ENCODE data around the gene ZNF793.
A peak's percentile ranks its signal among the peaks of the same experiment; 100 is the strongest.

Gene ZNF793

DNA sequence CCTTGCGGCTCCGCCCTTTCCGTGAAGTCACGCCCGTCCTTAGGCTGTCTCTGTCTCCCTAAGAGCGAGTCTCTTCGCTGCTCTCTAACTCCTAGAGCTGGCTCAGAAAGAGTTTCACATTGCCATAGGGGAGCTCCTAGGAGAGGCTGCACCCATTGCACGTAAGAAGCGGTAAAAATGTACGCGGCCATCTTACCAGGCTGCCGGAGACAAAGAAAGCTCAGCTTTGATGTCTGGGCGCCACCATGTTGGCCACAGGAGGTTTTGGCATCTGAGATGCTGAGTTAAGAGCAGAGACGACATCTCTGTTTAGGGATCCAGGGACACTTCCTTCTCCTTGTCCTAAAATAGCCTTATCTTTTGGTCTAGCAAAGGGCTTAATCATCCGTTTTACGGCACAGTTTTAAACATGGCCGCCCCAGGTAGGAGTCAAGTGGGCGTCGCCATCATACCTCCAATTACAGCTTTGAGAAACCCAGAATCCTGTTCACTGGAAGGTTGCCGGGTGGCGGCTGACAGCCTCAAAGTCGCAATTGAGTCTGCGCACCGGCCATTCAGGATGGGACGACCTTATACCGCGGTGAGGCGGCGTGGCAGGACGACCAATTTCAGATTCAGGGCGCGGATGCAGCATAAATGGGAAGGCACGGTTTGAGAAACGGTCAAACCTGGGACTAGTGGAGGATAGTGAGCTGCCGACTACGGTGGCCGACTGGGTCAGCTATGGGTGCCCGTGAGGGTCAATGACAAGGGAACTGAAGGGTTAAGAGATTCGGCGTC is at the start of gene ZNF793 (continued):
- TF ChIP-seq SCRT1 (tag by site-specific recombination; IDR thresholded peaks at IDR 0.05; ENCODE audit: borderline replicate concordance): no peak
- peak; percentile 36 for TF ChIP-seq WT1 (tag by site-specific recombination; IDR thresholded peaks at IDR 0.05)
- TF ChIP-seq KLF1 (tag by site-specific recombination; IDR thresholded peaks at IDR 0.05): peak; percentile 98
- peak; percentile 96 for TF ChIP-seq ZBTB17 (tag by site-specific recombination; IDR thresholded peaks at IDR 0.05)
- TF ChIP-seq ZNF16 (tag by site-specific recombination; IDR thresholded peaks at IDR 0.05; ENCODE audit: low read depth): 0 out of 2 replicates have a peak, but pooled peaks have one; percentile 13
- TF ChIP-seq, protein P1, sequence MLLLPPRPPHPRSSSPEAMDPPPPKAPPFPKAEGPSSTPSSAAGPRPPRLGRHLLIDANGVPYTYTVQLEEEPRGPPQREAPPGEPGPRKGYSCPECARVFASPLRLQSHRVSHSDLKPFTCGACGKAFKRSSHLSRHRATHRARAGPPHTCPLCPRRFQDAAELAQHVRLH (tag by site-specific recombination; IDR thresholded peaks at IDR 0.05): peak; percentile 96
- TF ChIP-seq ZNF830 (tag by site-specific recombination; IDR thresholded peaks at IDR 0.05; ENCODE audit: low read depth): no peak
- no peak for TF ChIP-seq ZNF132 (tag by site-specific recombination; IDR thresholded peaks at IDR 0.05; ENCODE audit: borderline replicate concordance)
- peak; percentile 100 for TF ChIP-seq YY1 (tag by site-specific recombination; IDR thresholded peaks at IDR 0.05)
- TF ChIP-seq ZNF324 (tag by site-specific recombination; IDR thresholded peaks at IDR 0.05): peak; percentile 89; the same call in 1 of the 2 replicates
- 0 out of 2 replicates have a peak, but pooled peaks have one; percentile 11 for TF ChIP-seq FEZF1 (tag by site-specific recombination; IDR thresholded peaks at IDR 0.05)
- TF ChIP-seq, protein P2, sequence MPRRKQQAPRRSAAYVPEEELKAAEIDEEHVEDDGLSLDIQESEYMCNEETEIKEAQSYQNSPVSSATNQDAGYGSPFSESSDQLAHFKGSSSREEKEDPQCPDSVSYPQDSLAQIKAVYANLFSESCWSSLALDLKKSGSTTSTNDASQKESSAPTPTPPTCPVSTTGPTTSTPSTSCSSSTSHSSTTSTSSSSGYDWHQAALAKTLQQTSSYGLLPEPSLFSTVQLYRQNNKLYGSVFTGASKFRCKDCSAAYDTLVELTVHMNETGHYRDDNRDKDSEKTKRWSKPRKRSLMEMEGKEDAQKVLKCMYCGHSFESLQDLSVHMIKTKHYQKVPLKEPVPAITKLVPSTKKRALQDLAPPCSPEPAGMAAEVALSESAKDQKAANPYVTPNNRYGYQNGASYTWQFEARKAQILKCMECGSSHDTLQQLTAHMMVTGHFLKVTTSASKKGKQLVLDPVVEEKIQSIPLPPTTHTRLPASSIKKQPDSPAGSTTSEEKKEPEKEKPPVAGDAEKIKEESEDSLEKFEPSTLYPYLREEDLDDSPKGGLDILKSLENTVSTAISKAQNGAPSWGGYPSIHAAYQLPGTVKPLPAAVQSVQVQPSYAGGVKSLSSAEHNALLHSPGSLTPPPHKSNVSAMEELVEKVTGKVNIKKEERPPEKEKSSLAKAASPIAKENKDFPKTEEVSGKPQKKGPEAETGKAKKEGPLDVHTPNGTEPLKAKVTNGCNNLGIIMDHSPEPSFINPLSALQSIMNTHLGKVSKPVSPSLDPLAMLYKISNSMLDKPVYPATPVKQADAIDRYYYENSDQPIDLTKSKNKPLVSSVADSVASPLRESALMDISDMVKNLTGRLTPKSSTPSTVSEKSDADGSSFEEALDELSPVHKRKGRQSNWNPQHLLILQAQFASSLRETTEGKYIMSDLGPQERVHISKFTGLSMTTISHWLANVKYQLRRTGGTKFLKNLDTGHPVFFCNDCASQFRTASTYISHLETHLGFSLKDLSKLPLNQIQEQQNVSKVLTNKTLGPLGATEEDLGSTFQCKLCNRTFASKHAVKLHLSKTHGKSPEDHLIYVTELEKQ (tag by site-specific recombination; IDR thresholded peaks at IDR 0.05; ENCODE audit: borderline replicate concordance): no peak; the same call in 1 of the 2 replicates
- TF ChIP-seq, protein P3, sequence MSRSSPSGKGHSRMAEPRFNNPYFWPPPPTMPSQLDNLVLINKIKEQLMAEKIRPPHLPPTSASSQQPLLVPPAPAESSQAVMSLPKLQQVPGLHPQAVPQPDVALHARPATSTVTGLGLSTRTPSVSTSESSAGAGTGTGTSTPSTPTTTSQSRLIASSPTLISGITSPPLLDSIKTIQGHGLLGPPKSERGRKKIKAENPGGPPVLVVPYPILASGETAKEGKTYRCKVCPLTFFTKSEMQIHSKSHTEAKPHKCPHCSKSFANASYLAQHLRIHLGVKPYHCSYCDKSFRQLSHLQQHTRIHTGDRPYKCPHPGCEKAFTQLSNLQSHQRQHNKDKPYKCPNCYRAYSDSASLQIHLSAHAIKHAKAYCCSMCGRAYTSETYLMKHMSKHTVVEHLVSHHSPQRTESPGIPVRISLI (tag by site-specific recombination; IDR thresholded peaks at IDR 0.05): no peak
- peak; percentile 97 for TF ChIP-seq ZXDB (tag by site-specific recombination; IDR thresholded peaks at IDR 0.05)
- peak; percentile 87 for TF ChIP-seq ZNF350 (tag by site-specific recombination; IDR thresholded peaks at IDR 0.05)
- peak; percentile 35; the same call in 1 of the 2 replicates for TF ChIP-seq ZNF394 (tag by site-specific recombination; IDR thresholded peaks at IDR 0.05; ENCODE audit: borderline replicate concordance)
- TF ChIP-seq, protein P4, sequence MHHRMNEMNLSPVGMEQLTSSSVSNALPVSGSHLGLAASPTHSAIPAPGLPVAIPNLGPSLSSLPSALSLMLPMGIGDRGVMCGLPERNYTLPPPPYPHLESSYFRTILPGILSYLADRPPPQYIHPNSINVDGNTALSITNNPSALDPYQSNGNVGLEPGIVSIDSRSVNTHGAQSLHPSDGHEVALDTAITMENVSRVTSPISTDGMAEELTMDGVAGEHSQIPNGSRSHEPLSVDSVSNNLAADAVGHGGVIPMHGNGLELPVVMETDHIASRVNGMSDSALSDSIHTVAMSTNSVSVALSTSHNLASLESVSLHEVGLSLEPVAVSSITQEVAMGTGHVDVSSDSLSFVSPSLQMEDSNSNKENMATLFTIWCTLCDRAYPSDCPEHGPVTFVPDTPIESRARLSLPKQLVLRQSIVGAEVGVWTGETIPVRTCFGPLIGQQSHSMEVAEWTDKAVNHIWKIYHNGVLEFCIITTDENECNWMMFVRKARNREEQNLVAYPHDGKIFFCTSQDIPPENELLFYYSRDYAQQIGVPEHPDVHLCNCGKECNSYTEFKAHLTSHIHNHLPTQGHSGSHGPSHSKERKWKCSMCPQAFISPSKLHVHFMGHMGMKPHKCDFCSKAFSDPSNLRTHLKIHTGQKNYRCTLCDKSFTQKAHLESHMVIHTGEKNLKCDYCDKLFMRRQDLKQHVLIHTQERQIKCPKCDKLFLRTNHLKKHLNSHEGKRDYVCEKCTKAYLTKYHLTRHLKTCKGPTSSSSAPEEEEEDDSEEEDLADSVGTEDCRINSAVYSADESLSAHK (tag by site-specific recombination; IDR thresholded peaks at IDR 0.05): peak; percentile 85
- TF ChIP-seq ZIC2 (tag by site-specific recombination; IDR thresholded peaks at IDR 0.05): peak; percentile 33; the same call in 1 of the 2 replicates
- TF ChIP-seq, protein P5, sequence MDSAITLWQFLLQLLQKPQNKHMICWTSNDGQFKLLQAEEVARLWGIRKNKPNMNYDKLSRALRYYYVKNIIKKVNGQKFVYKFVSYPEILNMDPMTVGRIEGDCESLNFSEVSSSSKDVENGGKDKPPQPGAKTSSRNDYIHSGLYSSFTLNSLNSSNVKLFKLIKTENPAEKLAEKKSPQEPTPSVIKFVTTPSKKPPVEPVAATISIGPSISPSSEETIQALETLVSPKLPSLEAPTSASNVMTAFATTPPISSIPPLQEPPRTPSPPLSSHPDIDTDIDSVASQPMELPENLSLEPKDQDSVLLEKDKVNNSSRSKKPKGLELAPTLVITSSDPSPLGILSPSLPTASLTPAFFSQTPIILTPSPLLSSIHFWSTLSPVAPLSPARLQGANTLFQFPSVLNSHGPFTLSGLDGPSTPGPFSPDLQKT (IDR thresholded peaks at IDR 0.05; ENCODE audit: borderline replicate concordance, low read depth, low read length): no peak
- TF ChIP-seq, protein P6, sequence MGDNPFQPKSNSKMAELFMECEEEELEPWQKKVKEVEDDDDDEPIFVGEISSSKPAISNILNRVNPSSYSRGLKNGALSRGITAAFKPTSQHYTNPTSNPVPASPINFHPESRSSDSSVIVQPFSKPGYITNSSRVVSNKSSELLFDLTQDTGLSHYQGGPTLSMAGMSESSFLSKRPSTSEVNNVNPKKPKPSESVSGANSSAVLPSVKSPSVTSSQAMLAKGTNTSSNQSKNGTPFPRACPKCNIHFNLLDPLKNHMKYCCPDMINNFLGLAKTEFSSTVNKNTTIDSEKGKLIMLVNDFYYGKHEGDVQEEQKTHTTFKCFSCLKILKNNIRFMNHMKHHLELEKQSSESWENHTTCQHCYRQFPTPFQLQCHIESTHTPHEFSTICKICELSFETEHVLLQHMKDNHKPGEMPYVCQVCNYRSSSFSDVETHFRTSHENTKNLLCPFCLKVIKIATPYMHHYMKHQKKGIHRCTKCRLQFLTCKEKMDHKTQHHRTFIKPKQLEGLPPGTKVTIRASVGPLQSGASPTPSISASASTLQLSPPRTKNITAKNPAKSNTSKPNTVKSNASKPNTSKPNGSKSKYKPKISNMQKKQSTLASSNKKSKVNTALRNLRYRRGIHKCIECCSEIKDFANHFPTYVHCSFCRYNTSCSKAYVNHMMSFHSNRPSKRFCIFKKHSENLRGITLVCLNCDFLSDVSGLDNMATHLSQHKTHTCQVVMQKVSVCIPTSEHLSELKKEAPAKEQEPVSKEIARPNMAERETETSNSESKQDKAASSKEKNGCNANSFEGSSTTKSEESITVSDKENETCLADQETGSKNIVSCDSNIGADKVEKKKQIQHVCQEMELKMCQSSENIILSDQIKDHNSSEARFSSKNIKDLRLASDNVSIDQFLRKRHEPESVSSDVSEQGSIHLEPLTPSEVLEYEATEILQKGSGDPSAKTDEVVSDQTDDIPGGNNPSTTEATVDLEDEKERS (tag by site-specific recombination; IDR thresholded peaks at IDR 0.05): peak; percentile 85
- peak; percentile 76 for TF ChIP-seq ZNF366 (tag by site-specific recombination; conservative IDR thresholded peaks at IDR 0.05)
- TF ChIP-seq, protein P7, sequence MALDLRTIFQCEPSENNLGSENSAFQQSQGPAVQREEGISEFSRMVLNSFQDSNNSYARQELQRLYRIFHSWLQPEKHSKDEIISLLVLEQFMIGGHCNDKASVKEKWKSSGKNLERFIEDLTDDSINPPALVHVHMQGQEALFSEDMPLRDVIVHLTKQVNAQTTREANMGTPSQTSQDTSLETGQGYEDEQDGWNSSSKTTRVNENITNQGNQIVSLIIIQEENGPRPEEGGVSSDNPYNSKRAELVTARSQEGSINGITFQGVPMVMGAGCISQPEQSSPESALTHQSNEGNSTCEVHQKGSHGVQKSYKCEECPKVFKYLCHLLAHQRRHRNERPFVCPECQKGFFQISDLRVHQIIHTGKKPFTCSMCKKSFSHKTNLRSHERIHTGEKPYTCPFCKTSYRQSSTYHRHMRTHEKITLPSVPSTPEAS (tag by site-specific recombination; IDR thresholded peaks at IDR 0.05): peak; percentile 50; the same call in 1 of the 2 replicates
- no peak for TF ChIP-seq HOXC10 (CRISPR knock-in tag; IDR thresholded peaks at IDR 0.05)
- no peak for TF ChIP-seq ZNF654 (tag by site-specific recombination; IDR thresholded peaks at IDR 0.05; ENCODE audit: low read depth)
- TF ChIP-seq ZNF221 (tag by site-specific recombination; IDR thresholded peaks at IDR 0.05; ENCODE audit: borderline replicate concordance): peak; percentile 85; the same call in 1 of the 2 replicates
- TF ChIP-seq ZNF521 (tag by site-specific recombination; IDR thresholded peaks at IDR 0.05): no peak
